Measurements from ENCODE around the gene NR6A1. TPM values are rescaled to one million over a fixed set of nuclear protein-coding genes. Genes with fewer than 3 reads are reported as not detected.

Gene NR6A1
- total and polyA plus RNA-seq, 2 experiments from 2014 or later: 44.2 to 139 TPM

- Histone ChIP-seq H3K4me1 (ENCODE audit: insufficient read depth) (no peaks in the 10 kb centered on the region), H3K36me3 (ENCODE audit: insufficient read depth) (no peaks in the 10 kb centered on the region), H3K4me3 (no peak overlapping the region), H2AFZ (no peak overlapping the region), H3K4me2 (no peak overlapping the region), H4K20me1 (replicated peaks; ENCODE audit: insufficient read depth) (no peaks in the 10 kb centered on the region), H3K9me2 (ENCODE audit: insufficient read depth) (no peaks in the 10 kb centered on the region), H3K27me3 (ENCODE audit: insufficient read depth) (no peaks in the 10 kb centered on the region), H3K79me2 (replicated peaks; ENCODE audit: insufficient read depth) (no peaks in the 10 kb centered on the region), H3F3A (replicated peaks; ENCODE audit: low read depth) (no peaks in the 10 kb centered on the region), H3K27ac (ENCODE audit: low read depth) (no peak overlapping the region)
- no peaks in the 10 kb centered on the region for H3K36me3 Mint-ChIP-seq (ENCODE audit: low read depth)
- H3K4me3 Mint-ChIP-seq: no peak overlapping the region
- peaks cover 6% of the 10 kb centered on the region for H3K27me3 Mint-ChIP-seq (ENCODE audit: insufficient read depth, low read depth, poor library complexity)
- no peak for DNase-seq (ENCODE audit: low spot score)
- H3K27ac Mint-ChIP-seq: no peak overlapping the region
- ATAC-seq: peak; percentile 47
- TF ChIP-seq CREB1 (CRISPR knock-in tag; IDR thresholded peaks at IDR 0.05; ENCODE audit: low read depth) (no peak), CTCF (conservative IDR thresholded peaks at IDR 0.05; ENCODE audit: low read depth in 2 of 2) (peak in 1 of 2 experiments; percentile 36; a peak in 2 of 4 replicates)
- H3K9me3 Mint-ChIP-seq: no peaks in the 10 kb centered on the region
- H3K4me1 Mint-ChIP-seq: peaks cover 6% of the 10 kb centered on the region; the same call in 1 of the 3 replicates
These were observed 28.3 kb upstream of the NR6A1 start for GRCh38 chr9:124799274-124800006.

- Histone ChIP-seq H3K27ac (ENCODE audit: low read depth) (no peak overlapping the region), H3K4me1 (ENCODE audit: insufficient read depth) (no peaks in the 10 kb centered on the region)
- no peak for TF ChIP-seq STAT1 (IDR thresholded peaks at IDR 0.05; ENCODE audit: unreplicated experiment)
- no peak for TF ChIP-seq EZH2 (IDR thresholded peaks at IDR 0.05; ENCODE audit: low read depth, unreplicated experiment)
- TF ChIP-seq CREB1 (CRISPR knock-in tag; IDR thresholded peaks at IDR 0.05; ENCODE audit: low read depth): no peak
- TF ChIP-seq POLR2AphosphoS5 (IDR thresholded peaks at IDR 0.05; ENCODE audit: low read depth): no peak
- no peak for TF ChIP-seq ZNF114 (CRISPR knock-in tag; IDR thresholded peaks at IDR 0.05)
- TF ChIP-seq NANOG (IDR thresholded peaks at IDR 0.05; ENCODE audit: borderline replicate concordance): no peak
- no peak for TF ChIP-seq JUNB (IDR thresholded peaks at IDR 0.05; ENCODE audit: unreplicated experiment)
- TF ChIP-seq ZNF331 (CRISPR knock-in tag; IDR thresholded peaks at IDR 0.05; ENCODE audit: low read depth): no peak
- TF ChIP-seq, protein P1, sequence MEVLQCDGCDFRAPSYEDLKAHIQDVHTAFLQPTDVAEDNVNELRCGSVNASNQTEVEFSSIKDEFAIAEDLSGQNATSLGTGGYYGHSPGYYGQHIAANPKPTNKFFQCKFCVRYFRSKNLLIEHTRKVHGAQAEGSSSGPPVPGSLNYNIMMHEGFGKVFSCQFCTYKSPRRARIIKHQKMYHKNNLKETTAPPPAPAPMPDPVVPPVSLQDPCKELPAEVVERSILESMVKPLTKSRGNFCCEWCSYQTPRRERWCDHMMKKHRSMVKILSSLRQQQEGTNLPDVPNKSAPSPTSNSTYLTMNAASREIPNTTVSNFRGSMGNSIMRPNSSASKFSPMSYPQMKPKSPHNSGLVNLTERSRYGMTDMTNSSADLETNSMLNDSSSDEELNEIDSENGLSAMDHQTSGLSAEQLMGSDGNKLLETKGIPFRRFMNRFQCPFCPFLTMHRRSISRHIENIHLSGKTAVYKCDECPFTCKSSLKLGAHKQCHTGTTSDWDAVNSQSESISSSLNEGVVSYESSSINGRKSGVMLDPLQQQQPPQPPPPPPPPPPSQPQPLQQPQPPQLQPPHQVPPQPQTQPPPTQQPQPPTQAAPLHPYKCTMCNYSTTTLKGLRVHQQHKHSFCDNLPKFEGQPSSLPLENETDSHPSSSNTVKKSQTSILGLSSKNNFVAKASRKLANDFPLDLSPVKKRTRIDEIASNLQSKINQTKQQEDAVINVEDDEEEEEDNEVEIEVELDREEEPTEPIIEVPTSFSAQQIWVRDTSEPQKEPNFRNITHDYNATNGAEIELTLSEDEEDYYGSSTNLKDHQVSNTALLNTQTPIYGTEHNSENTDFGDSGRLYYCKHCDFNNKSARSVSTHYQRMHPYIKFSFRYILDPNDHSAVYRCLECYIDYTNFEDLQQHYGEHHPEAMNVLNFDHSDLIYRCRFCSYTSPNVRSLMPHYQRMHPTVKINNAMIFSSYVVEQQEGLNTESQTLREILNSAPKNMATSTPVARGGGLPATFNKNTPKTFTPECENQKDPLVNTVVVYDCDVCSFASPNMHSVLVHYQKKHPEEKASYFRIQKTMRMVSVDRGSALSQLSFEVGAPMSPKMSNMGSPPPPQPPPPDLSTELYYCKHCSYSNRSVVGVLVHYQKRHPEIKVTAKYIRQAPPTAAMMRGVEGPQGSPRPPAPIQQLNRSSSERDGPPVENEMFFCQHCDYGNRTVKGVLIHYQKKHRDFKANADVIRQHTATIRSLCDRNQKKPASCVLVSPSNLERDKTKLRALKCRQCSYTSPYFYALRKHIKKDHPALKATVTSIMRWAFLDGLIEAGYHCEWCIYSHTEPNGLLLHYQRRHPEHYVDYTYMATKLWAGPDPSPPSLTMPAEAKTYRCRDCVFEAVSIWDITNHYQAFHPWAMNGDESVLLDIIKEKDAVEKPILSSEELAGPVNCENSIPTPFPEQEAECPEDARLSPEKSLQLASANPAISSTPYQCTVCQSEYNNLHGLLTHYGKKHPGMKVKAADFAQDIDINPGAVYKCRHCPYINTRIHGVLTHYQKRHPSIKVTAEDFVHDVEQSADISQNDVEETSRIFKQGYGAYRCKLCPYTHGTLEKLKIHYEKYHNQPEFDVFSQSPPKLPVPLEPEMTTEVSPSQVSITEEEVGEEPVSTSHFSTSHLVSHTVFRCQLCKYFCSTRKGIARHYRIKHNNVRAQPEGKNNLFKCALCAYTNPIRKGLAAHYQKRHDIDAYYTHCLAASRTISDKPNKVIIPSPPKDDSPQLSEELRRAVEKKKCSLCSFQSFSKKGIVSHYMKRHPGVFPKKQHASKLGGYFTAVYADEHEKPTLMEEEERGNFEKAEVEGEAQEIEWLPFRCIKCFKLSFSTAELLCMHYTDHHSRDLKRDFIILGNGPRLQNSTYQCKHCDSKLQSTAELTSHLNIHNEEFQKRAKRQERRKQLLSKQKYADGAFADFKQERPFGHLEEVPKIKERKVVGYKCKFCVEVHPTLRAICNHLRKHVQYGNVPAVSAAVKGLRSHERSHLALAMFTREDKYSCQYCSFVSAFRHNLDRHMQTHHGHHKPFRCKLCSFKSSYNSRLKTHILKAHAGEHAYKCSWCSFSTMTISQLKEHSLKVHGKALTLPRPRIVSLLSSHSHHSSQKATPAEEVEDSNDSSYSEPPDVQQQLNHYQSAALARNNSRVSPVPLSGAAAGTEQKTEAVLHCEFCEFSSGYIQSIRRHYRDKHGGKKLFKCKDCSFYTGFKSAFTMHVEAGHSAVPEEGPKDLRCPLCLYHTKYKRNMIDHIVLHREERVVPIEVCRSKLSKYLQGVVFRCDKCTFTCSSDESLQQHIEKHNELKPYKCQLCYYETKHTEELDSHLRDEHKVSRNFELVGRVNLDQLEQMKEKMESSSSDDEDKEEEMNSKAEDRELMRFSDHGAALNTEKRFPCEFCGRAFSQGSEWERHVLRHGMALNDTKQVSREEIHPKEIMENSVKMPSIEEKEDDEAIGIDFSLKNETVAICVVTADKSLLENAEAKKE (CRISPR knock-in tag; IDR thresholded peaks at IDR 0.05): no peak
- TF ChIP-seq EZH2phosphoT487 (IDR thresholded peaks at IDR 0.05; ENCODE audit: unreplicated experiment): no peak
These were observed 26.4 kb upstream of the NR6A1 start for GRCh38 chr9:124797343-124798103.

More at GRCh38 chr9:124797343-124798103, 26.4 kb upstream of the NR6A1 start:
- H3K79me2 ChIP-seq (replicated peaks; ENCODE audit: insufficient read depth): no peaks in the 10 kb centered on the region
- ATAC-seq (no peak), DNase-seq (ENCODE audit: low spot score) (no peak)
- no peaks in the 10 kb centered on the region for H3K36me3 ChIP-seq (ENCODE audit: insufficient read depth)
- no peaks in the 10 kb centered on the region for H3K27me3 ChIP-seq (ENCODE audit: insufficient read depth)
- H3K27ac Mint-ChIP-seq: no peak overlapping the region
- no peaks in the 10 kb centered on the region for H3F3A ChIP-seq (replicated peaks; ENCODE audit: low read depth)
- no peak overlapping the region for H3K4me3 ChIP-seq
- H3K27me3 Mint-ChIP-seq (ENCODE audit: insufficient read depth, low read depth, poor library complexity): peaks cover 5% of the 10 kb centered on the region
- no peak overlapping the region for H2AFZ ChIP-seq
- H3K9me3 Mint-ChIP-seq: no peaks in the 10 kb centered on the region
- no peak overlapping the region for H3K4me3 Mint-ChIP-seq
- H3K9me2 ChIP-seq (ENCODE audit: insufficient read depth): no peaks in the 10 kb centered on the region
- peaks cover 6% of the 10 kb centered on the region; the same call in 1 of the 3 replicates for H3K4me1 Mint-ChIP-seq
- H4K20me1 ChIP-seq (replicated peaks; ENCODE audit: insufficient read depth): no peaks in the 10 kb centered on the region
- no peaks in the 10 kb centered on the region for H3K36me3 Mint-ChIP-seq (ENCODE audit: low read depth)
- no peak overlapping the region for H3K4me2 ChIP-seq
